WI38 (cell line): ENCODE data around the gene PRAMEF20.
"Not testable (repeated sequence)": the region's sequence is repeated elsewhere in the genome, so short reads cannot be mapped to it uniquely, and the experiment has no call there.

Source experiments
- H3K4me3 ChIP-seq: 2 replicates; pipeline ENCODE4 v1.5.1; 2011; ENCODE audit warnings: low read depth, mild to moderate bottlenecking, control low read depth, low read length
- CTCF ChIP-seq: IDR thresholded peaks from 2 replicates; pipeline ENCODE4 v1.5.1; 2012; ENCODE audit warnings: low read depth, mild to moderate bottlenecking, control low read depth, low read length

Gene PRAMEF20

GRCh38 chr1:13410150-13410549, at the start of gene PRAMEF20:
TSS of gene PRAMEF20 (plus strand) at chr1:13410450. CDS start at chr1:13416355, 5,905 bp downstream.
- H3K4me3 ChIP-seq, result not testable (repeated sequence)

GRCh38 chr1:13362364-13362763, 47.9 kb upstream of the PRAMEF20 start:
- H3K4me3 ChIP-seq, result not testable (repeated sequence)

- H3K4me3 ChIP-seq, result not testable (repeated sequence)
Observed at GRCh38 chr1:13364928-13365327, 45.3 kb upstream of the PRAMEF20 start.

- H3K4me3 ChIP-seq, result not testable (repeated sequence)
Observed at GRCh38 chr1:13366536-13366935, 43.7 kb upstream of the PRAMEF20 start.

- not testable (repeated sequence) for H3K4me3 ChIP-seq
Observed at GRCh38 chr1:13368544-13368943, 41.7 kb upstream of the PRAMEF20 start.

GRCh38 chr1:13378983-13379382, 31.3 kb upstream of the PRAMEF20 start:
- H3K4me3 ChIP-seq, result not testable (repeated sequence)

- H3K4me3 ChIP-seq, result not testable (repeated sequence)
Observed at GRCh38 chr1:13380380-13380779, 29.9 kb upstream of the PRAMEF20 start.

- not testable (repeated sequence) for H3K4me3 ChIP-seq
Observed at GRCh38 chr1:13389332-13389731, 20.9 kb upstream of the PRAMEF20 start, which contains the start of gene PRAMEF17. TSS of gene PRAMEF17 (plus strand) at chr1:13389632. CDS start at chr1:13389658, 26 bp downstream.

- not testable (repeated sequence) for H3K4me3 ChIP-seq
Observed at GRCh38 chr1:13393004-13393403, 17.2 kb upstream of the PRAMEF20 start.

GRCh38 chr1:13394761-13395160, 15.5 kb upstream of the PRAMEF20 start:
- not testable (repeated sequence) for H3K4me3 ChIP-seq

GRCh38 chr1:13395311-13395710, 14.9 kb upstream of the PRAMEF20 start:
- not testable (repeated sequence) for H3K4me3 ChIP-seq

GRCh38 chr1:13407811-13408210, 2.4 kb upstream of the PRAMEF20 start:
- H3K4me3 ChIP-seq, result no peak overlapping the region
- TF ChIP-seq CTCF, result no peak

GRCh38 chr1:13430495-13430894, 20.2 kb downstream of the PRAMEF20 start:
- no peak for TF ChIP-seq CTCF
- no peak overlapping the region for H3K4me3 ChIP-seq

- TF ChIP-seq CTCF, result no peak
- no peak overlapping the region for H3K4me3 ChIP-seq
Observed at GRCh38 chr1:13432251-13432650, 22.0 kb downstream of the PRAMEF20 start.

- H3K4me3 ChIP-seq, result not testable (repeated sequence)
Observed at GRCh38 chr1:13433694-13434358, 23.6 kb downstream of the PRAMEF20 start.
